Globus pallidus (tissue), 1 donor: ENCODE data around the gene EDN2.

Experiments used
- DNase-seq: peaks from one replicate; pipeline ENCODE4 v3.0.0-alpha.2; 2015; ENCODE audit warnings: low spot score

The EDN2 gene

GRCh38 chr1:41517062-41517438, 32.6 kb upstream of the EDN2 start:
- DNase-seq = no peak

GRCh38 chr1:41516168-41517061, 31.9 kb upstream of the EDN2 start:
- DNase-seq = peak; percentile 91

- DNase-seq = no peak
Observed at GRCh38 chr1:41515778-41516167, 31.3 kb upstream of the EDN2 start.

- peak; percentile 94 for DNase-seq
Observed at GRCh38 chr1:41515131-41515678, 30.7 kb upstream of the EDN2 start.

- DNase-seq = no peak
Observed at GRCh38 chr1:41514381-41514780, 29.9 kb upstream of the EDN2 start.

- no peak for DNase-seq
Observed at GRCh38 chr1:41513383-41513735, 28.9 kb upstream of the EDN2 start.

- DNase-seq = no peak
Observed at GRCh38 chr1:41512701-41513382, 28.4 kb upstream of the EDN2 start.

- DNase-seq = no peak
Observed at GRCh38 chr1:41511239-41511540, 26.7 kb upstream of the EDN2 start.

GRCh38 chr1:41510531-41511238, 26.2 kb upstream of the EDN2 start:
- no peak for DNase-seq

GRCh38 chr1:41509270-41509671, 24.8 kb upstream of the EDN2 start:
- no peak for DNase-seq

GRCh38 chr1:41508290-41508689, 23.8 kb upstream of the EDN2 start:
- no peak for DNase-seq

GRCh38 chr1:41507836-41508235, 23.4 kb upstream of the EDN2 start:
- DNase-seq = no peak

- DNase-seq = no peak
Observed at GRCh38 chr1:41507110-41507720, 22.7 kb upstream of the EDN2 start.

- DNase-seq = no peak
Observed at GRCh38 chr1:41504114-41505035, 19.9 kb upstream of the EDN2 start.

GRCh38 chr1:41503538-41504113, 19.1 kb upstream of the EDN2 start:
- DNase-seq = no peak

- no peak for DNase-seq
Observed at GRCh38 chr1:41502912-41503311, 18.4 kb upstream of the EDN2 start.

- DNase-seq = no peak
Observed at GRCh38 chr1:41501581-41501980, 17.1 kb upstream of the EDN2 start.

GRCh38 chr1:41500781-41501518, 16.5 kb upstream of the EDN2 start:
- DNase-seq = no peak

- DNase-seq = no peak
Observed at GRCh38 chr1:41500378-41500777, 15.9 kb upstream of the EDN2 start.

GRCh38 chr1:41499591-41499990, 15.1 kb upstream of the EDN2 start:
- DNase-seq = no peak
